ENCODE results near the gene CHTF18.

- TF ChIP-seq CTCF (IDR thresholded peaks at IDR 0.05; ENCODE audit: low read depth, low read length, poor library complexity, severe bottlenecking) = no peak
- no peak for TF ChIP-seq EZH2phosphoT487 (IDR thresholded peaks at IDR 0.05; ENCODE audit: borderline replicate concordance, low read length)
These were observed 9.3 kb downstream of the CHTF18 start for GRCh38 chr16:797686-798085.
